ENCODE data around the gene STC2.

STC2 gene

DNA sequence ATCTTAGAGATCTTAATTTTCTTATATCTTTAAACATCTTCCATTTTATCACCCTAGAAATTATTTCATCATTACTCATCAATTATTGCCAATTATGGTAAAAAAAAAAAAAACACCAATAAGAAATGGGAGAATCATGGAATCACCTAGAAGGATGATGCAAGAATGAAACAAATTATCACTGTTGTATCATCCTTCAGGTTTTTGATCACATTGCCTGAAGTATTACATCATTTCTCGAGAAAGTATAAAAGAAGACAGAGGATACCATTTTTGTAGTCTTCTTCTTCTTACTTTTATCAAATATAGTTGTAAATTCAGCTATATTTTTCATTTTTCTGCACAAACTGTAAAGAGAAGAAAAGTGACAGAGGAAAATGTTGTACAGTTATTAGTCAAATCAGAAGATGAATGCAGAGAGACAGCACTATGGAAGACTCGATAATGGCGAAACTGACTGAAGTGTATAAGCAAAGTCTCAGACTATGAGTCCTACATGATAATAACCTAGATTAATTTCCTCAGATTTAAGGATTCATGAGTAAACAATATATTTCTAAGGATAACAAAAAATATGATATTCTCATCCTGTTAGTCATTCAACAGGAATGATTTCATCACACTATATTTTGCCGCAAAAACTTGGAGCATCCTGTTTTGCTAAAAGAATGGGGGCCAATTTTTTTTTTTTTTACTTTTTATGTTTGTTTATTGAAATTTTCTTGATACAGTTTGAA, 5.9 kb upstream of the STC2 start:
- Histone ChIP-seq H3K27me3 (ENCODE audit: insufficient read depth, low read depth) (no peaks in the 10 kb centered on the region), H3K9ac (no peak overlapping the region), H3K27ac (no peak overlapping the region), H3K4me3 (IDR thresholded peaks at IDR 0.05; ENCODE audit: insufficient read depth, low read depth, low read length) (no peak overlapping the region), H2AFZ (ENCODE audit: low read depth) (no peak overlapping the region), H4K20me1 (ENCODE audit: insufficient read depth) (no peaks in the 10 kb centered on the region), H3K4me2 (no peak overlapping the region), H3K79me2 (ENCODE audit: insufficient read depth, low read depth) (no peaks in the 10 kb centered on the region), H3K4me1 (ENCODE audit: low read depth, poor library complexity, severe bottlenecking) (no peaks in the 10 kb centered on the region), H3K36me3 (ENCODE audit: insufficient read depth) (no peaks in the 10 kb centered on the region)
- TF ChIP-seq, protein P1, sequence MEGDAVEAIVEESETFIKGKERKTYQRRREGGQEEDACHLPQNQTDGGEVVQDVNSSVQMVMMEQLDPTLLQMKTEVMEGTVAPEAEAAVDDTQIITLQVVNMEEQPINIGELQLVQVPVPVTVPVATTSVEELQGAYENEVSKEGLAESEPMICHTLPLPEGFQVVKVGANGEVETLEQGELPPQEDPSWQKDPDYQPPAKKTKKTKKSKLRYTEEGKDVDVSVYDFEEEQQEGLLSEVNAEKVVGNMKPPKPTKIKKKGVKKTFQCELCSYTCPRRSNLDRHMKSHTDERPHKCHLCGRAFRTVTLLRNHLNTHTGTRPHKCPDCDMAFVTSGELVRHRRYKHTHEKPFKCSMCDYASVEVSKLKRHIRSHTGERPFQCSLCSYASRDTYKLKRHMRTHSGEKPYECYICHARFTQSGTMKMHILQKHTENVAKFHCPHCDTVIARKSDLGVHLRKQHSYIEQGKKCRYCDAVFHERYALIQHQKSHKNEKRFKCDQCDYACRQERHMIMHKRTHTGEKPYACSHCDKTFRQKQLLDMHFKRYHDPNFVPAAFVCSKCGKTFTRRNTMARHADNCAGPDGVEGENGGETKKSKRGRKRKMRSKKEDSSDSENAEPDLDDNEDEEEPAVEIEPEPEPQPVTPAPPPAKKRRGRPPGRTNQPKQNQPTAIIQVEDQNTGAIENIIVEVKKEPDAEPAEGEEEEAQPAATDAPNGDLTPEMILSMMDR (conservative IDR thresholded peaks at IDR 0.05; ENCODE audit: low read depth, low read length), result no peak

GRCh38 chr5:173331956-173332479, 3.8 kb upstream of the STC2 start:
- no peak overlapping the region for H3K27ac ChIP-seq
- no peaks in the 10 kb centered on the region for H3K79me2 ChIP-seq (ENCODE audit: insufficient read depth, low read depth)
- H3K27me3 ChIP-seq (ENCODE audit: insufficient read depth, low read depth), result no peaks in the 10 kb centered on the region
- H3K4me1 ChIP-seq (ENCODE audit: low read depth, poor library complexity, severe bottlenecking), result no peaks in the 10 kb centered on the region
- no peak overlapping the region for H3K9ac ChIP-seq
- TF ChIP-seq, protein P1 (conservative IDR thresholded peaks at IDR 0.05; ENCODE audit: low read depth, low read length), result peak; percentile 77
- H3K4me2 ChIP-seq, result no peak overlapping the region
- H4K20me1 ChIP-seq (ENCODE audit: insufficient read depth), result no peaks in the 10 kb centered on the region
- H2AFZ ChIP-seq (ENCODE audit: low read depth), result peak overlapping the region; percentile 53; the same call in 1 of the 2 replicates
- H3K36me3 ChIP-seq (ENCODE audit: insufficient read depth), result no peaks in the 10 kb centered on the region
- H3K4me3 ChIP-seq (IDR thresholded peaks at IDR 0.05; ENCODE audit: insufficient read depth, low read depth, low read length), result no peak overlapping the region

GRCh38 chr5:173331287-173331686, 3.1 kb upstream of the STC2 start:
- Histone ChIP-seq H3K27ac (no peak overlapping the region), H3K4me2 (no peak overlapping the region), H2AFZ (ENCODE audit: low read depth) (peak overlapping the region; percentile 53; the same call in 1 of the 2 replicates), H3K4me3 (IDR thresholded peaks at IDR 0.05; ENCODE audit: insufficient read depth, low read depth, low read length) (no peak overlapping the region), H4K20me1 (ENCODE audit: insufficient read depth) (no peaks in the 10 kb centered on the region), H3K9ac (no peak overlapping the region), H3K27me3 (ENCODE audit: insufficient read depth, low read depth) (no peaks in the 10 kb centered on the region), H3K4me1 (ENCODE audit: low read depth, poor library complexity, severe bottlenecking) (peaks cover 4% of the 10 kb centered on the region), H3K79me2 (ENCODE audit: insufficient read depth, low read depth) (no peaks in the 10 kb centered on the region), H3K36me3 (ENCODE audit: insufficient read depth) (no peaks in the 10 kb centered on the region)
- TF ChIP-seq, protein P1 (conservative IDR thresholded peaks at IDR 0.05; ENCODE audit: low read depth, low read length), result no peak

DNA sequence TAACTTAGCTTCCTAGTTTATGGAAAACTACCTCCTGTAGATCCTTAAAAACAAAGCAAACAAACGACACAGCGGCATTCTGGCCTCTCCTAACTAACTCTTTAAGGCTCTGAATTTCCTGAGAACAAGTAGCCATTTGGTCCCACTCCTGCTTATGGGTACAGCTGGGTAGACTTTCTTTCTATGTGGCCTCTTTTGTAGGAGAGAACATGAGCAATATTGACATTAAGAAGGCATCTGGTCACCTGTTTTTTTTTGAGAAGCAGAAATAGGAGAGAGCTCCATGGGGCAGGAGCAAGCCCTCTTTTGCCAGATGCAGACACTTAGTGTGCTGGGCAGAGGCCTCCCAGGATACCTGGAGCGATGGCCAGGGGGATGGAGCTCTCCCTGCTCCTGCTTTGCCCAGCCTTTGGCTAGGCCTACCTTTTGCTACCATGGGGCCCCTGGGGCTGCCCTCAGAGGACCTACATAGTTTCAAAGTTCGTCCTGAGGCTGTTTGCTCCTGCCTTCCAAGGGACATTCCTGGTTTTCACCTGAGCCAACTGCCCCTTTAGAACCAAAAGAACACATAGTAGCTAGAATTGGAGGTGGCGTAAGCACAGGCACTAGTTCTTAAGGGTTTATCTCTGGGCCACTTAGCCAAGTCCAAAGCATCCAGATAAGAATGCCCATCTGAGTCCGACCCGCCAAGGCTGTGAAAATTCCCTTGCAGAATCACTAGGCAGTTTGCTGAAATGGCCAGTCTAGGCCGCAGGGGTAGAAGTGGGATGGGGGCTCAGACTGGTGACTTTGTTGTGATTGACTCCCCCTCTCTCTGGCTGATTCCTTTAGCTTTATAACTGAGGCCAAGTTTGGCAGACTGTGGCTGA, 2.4 kb upstream of the STC2 start:
- no peak overlapping the region for H3K27ac ChIP-seq
- H3K4me2 ChIP-seq, result 0 out of 2 replicates have a peak overlapping the region, but pooled peaks have one; percentile 84
- H2AFZ ChIP-seq (ENCODE audit: low read depth), result no peak overlapping the region

More for the DNA sequence above, 2.4 kb upstream of the STC2 start:
- no peak overlapping the region for H3K4me3 ChIP-seq (IDR thresholded peaks at IDR 0.05; ENCODE audit: insufficient read depth, low read depth, low read length)
- H3K36me3 ChIP-seq (ENCODE audit: insufficient read depth), result no peaks in the 10 kb centered on the region
- TF ChIP-seq, protein P1 (conservative IDR thresholded peaks at IDR 0.05; ENCODE audit: low read depth, low read length), result no peak
- no peak overlapping the region for H3K9ac ChIP-seq
- H4K20me1 ChIP-seq (ENCODE audit: insufficient read depth), result no peaks in the 10 kb centered on the region
- no peaks in the 10 kb centered on the region for H3K27me3 ChIP-seq (ENCODE audit: insufficient read depth, low read depth)
- peaks cover 4% of the 10 kb centered on the region for H3K4me1 ChIP-seq (ENCODE audit: low read depth, poor library complexity, severe bottlenecking)
- H3K79me2 ChIP-seq (ENCODE audit: insufficient read depth, low read depth), result no peaks in the 10 kb centered on the region

All from KMS-11 (cell line).